Breast epithelium (tissue), 3 donors: ENCODE results near the gene PRKCE.

ENCODE experiments used
- CTCF ChIP-seq, 3 donors: fragments of 450-650 bp; IDR thresholded peaks; one replicate each; pipeline ENCODE4 v1.5.1; 2016 to 2017; ENCODE audit warnings: antibody characterized with exemption in 3 of 3, mild to moderate bottlenecking in 3 of 3, moderate library complexity in 3 of 3
- POLR2A ChIP-seq: fragments of 450-650 bp; IDR thresholded peaks from one replicate; pipeline ENCODE4 v1.6.1; 2016; ENCODE audit warnings: antibody characterized with exemption, mild to moderate bottlenecking, moderate library complexity

DNA sequence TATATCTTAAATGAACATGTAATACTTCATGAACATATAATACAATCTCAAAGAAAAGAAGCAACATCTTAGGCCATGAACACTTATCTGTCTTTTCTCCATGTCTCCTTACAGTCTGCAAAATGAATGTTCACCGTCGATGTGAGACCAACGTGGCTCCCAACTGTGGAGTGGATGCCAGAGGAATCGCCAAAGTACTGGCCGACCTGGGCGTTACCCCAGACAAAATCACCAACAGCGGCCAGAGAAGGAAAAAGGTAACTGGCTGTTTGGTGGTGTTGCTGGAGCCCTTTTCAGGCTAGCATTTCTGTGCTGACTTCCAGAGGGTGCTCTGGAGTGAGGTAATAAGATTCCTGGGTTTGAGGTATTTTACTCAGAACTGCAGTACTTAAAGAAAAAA lies 349.8 kb downstream of the PRKCE start:
- TF ChIP-seq POLR2A (no peak), CTCF (IDR thresholded peaks at IDR 0.05) (no peak)
